GM08714 (cell line): ENCODE measurements around the gene MYL2.

Source experiments
- H3K4me3 ChIP-seq: fragments of 200-500 bp; sonication (Bioruptor generic); 2 replicates; pipeline ENCODE4 v1.5.1; 2014; ENCODE audit warnings: mild to moderate bottlenecking, low read length, inconsistent platforms
- ZNF274 ChIP-seq: IDR thresholded peaks from 2 replicates; pipeline ENCODE4 v1.6.1; 2012; ENCODE audit warnings: mild to moderate bottlenecking, low read depth, low read length

Gene MYL2

GRCh38 chr12:110935588-110935987 lies 15.2 kb upstream of the MYL2 start:
- H3K4me3 ChIP-seq = no peak overlapping the region
- no peak for TF ChIP-seq ZNF274

GRCh38 chr12:110934093-110934852 lies 13.9 kb upstream of the MYL2 start:
- no peak for TF ChIP-seq ZNF274
- no peak overlapping the region for H3K4me3 ChIP-seq

GRCh38 chr12:110933326-110933974 lies 13.1 kb upstream of the MYL2 start:
- H3K4me3 ChIP-seq = no peak overlapping the region
- no peak for TF ChIP-seq ZNF274

GRCh38 chr12:110932046-110932445 lies 11.7 kb upstream of the MYL2 start:
- no peak overlapping the region for H3K4me3 ChIP-seq
- TF ChIP-seq ZNF274 = no peak

- no peak overlapping the region for H3K4me3 ChIP-seq
- no peak for TF ChIP-seq ZNF274
Observed at GRCh38 chr12:110931315-110931728, 10.9 kb upstream of the MYL2 start.

GRCh38 chr12:110930348-110931314 lies 10.3 kb upstream of the MYL2 start:
- no peak for TF ChIP-seq ZNF274
- H3K4me3 ChIP-seq = no peak overlapping the region

GRCh38 chr12:110929818-110930217 lies 9.4 kb upstream of the MYL2 start:
- no peak for TF ChIP-seq ZNF274
- H3K4me3 ChIP-seq = no peak overlapping the region

GRCh38 chr12:110928700-110929099 lies 8.3 kb upstream of the MYL2 start:
- TF ChIP-seq ZNF274 = no peak
- H3K4me3 ChIP-seq = no peak overlapping the region

GRCh38 chr12:110927546-110927945 lies 7.2 kb upstream of the MYL2 start:
- no peak for TF ChIP-seq ZNF274

GRCh38 chr12:110923692-110924334 lies 3.4 kb upstream of the MYL2 start:
- H3K4me3 ChIP-seq = no peak overlapping the region
- no peak for TF ChIP-seq ZNF274

More at GRCh38 chr12:110927546-110927945, 7.2 kb upstream of the MYL2 start:
- no peak overlapping the region for H3K4me3 ChIP-seq

GRCh38 chr12:110923192-110923591 lies 2.8 kb upstream of the MYL2 start:
- no peak for TF ChIP-seq ZNF274

GRCh38 chr12:110922652-110923051 lies 2.3 kb upstream of the MYL2 start:
- TF ChIP-seq ZNF274 = no peak
- no peak overlapping the region for H3K4me3 ChIP-seq

More at GRCh38 chr12:110923192-110923591, 2.8 kb upstream of the MYL2 start:
- no peak overlapping the region for H3K4me3 ChIP-seq

GRCh38 chr12:110921262-110921661 lies 883 bp upstream of the MYL2 start:
- no peak for TF ChIP-seq ZNF274
- no peak overlapping the region for H3K4me3 ChIP-seq

- TF ChIP-seq ZNF274 = no peak
- no peak overlapping the region for H3K4me3 ChIP-seq
Observed at GRCh38 chr12:110919720-110920119, 659 bp downstream of the MYL2 start.
